Fibroblast of lung (primary cell): ENCODE results near the gene GPC3. TPM values are rescaled to one million over a fixed set of nuclear protein-coding genes. Genes with fewer than 3 reads are reported as not detected.

Source experiments
- DNase-seq, 2 donors: peaks; one replicate each; pipeline versions ENCODE4 v3.0.0 to v3.0.0-alpha.2; 2010; ENCODE audit warnings: low read depth in 2 of 2
- H2AFZ ChIP-seq: 2 replicates; pipeline ENCODE4 v1.5.1; 2012; ENCODE audit warnings: low read length, control low read depth, inconsistent platforms
- H3K27ac ChIP-seq: 2 replicates; pipeline ENCODE4 v1.5.1; 2011; ENCODE audit warnings: low read length, control low read depth; ENCODE audit not compliant: insufficient read depth
- H3K27me3 ChIP-seq: 2 replicates; pipeline ENCODE4 v1.5.1; 2011; ENCODE audit warnings: mild to moderate bottlenecking, low read length; ENCODE audit not compliant: control insufficient read depth, insufficient read depth
- H3K36me3 ChIP-seq: 2 replicates; pipeline ENCODE4 v1.5.1; 2011; ENCODE audit warnings: low read length; ENCODE audit not compliant: control insufficient read depth, insufficient read depth
- H3K4me1 ChIP-seq: 2 replicates; pipeline ENCODE4 v1.5.1; 2011; ENCODE audit warnings: low read length; ENCODE audit not compliant: control insufficient read depth, insufficient read depth; ENCODE audit errors: extremely low read depth
- H3K4me2 ChIP-seq: 2 replicates; pipeline ENCODE4 v1.5.1; 2011; ENCODE audit warnings: low read length, control low read depth; ENCODE audit not compliant: insufficient read depth; ENCODE audit errors: extremely low read depth
- H3K4me3 ChIP-seq, 4 experiments: fragments of 200-600 bp in 1 of 4; sonication (generic) in 1 of 4; replicated peaks in 1 of 4; 2 replicates each; pipeline ENCODE4 v1.5.1; 2011 to 2016; ENCODE audit warnings: low read length in 4 of 4, low read depth in 3 of 4, mild to moderate bottlenecking in 3 of 4, control low read depth in 2 of 4, inconsistent platforms in 1 of 4, mixed read lengths in 1 of 4; ENCODE audit not compliant: insufficient read depth in 1 of 4; ENCODE audit errors: control extremely low read depth in 1 of 4
- H3K79me2 ChIP-seq: 2 replicates; pipeline ENCODE4 v1.5.1; 2012; ENCODE audit warnings: mild to moderate bottlenecking, low read length, inconsistent platforms; ENCODE audit not compliant: control insufficient read depth, insufficient read depth
- H3K9ac ChIP-seq: 2 replicates; pipeline ENCODE4 v1.5.1; 2011; ENCODE audit warnings: mild to moderate bottlenecking, low read length, control low read depth; ENCODE audit not compliant: insufficient read depth
- H3K9me3 ChIP-seq: 2 replicates; pipeline ENCODE4 v1.5.1; 2012; ENCODE audit warnings: low read depth, low read length; ENCODE audit not compliant: control insufficient read depth, insufficient read depth
- H4K20me1 ChIP-seq: 2 replicates; pipeline ENCODE4 v1.5.1; 2011; ENCODE audit warnings: low read length; ENCODE audit not compliant: control insufficient read depth, insufficient read depth; ENCODE audit errors: extremely low read depth
- EZH2 ChIP-seq: IDR thresholded peaks from 2 replicates; pipeline ENCODE4 v1.5.1; 2012; ENCODE audit warnings: low read length, control low read depth, mild to moderate bottlenecking; ENCODE audit errors: missing control alignments
- polyA plus RNA-seq, 2 donors: library from polyadenylated mRNA; depleted of rRNA in 1 of 2; stranded (reverse) in 1 of 2; unstranded in 1 of 2; fragments of >200 nt; gene quantifications; 2 replicates each; pipeline ENCODE4 v1.2.1, GENCODE V29; 2011 to 2012; ENCODE audit warnings: missing spikeins in 1 of 2
- total RNA-seq: library from RNA; depleted of rRNA; stranded (reverse); fragments of >200 nt; gene quantifications from 2 replicates; pipeline ENCODE4 v1.2.1, GENCODE V29; 2014
- TF ChIP-seq, protein P1 (sequence below), 2 donors: IDR thresholded peaks in 1 of 2; conservative IDR thresholded peaks in 1 of 2; 1 replicate in 1 of 2; 2 replicates in 1 of 2; pipeline ENCODE4 v1.5.1; 2011 to 2012; ENCODE audit warnings: low read length in 2 of 2, control low read depth in 1 of 2, inconsistent platforms in 1 of 2, low read depth in 1 of 2, mild to moderate bottlenecking in 1 of 2

Gene GPC3
- total and polyA plus RNA-seq, 2 donors (not counting 1 experiment from before 2014, with no cell fraction given) = 6.4 to 7.1 TPM

DNA sequence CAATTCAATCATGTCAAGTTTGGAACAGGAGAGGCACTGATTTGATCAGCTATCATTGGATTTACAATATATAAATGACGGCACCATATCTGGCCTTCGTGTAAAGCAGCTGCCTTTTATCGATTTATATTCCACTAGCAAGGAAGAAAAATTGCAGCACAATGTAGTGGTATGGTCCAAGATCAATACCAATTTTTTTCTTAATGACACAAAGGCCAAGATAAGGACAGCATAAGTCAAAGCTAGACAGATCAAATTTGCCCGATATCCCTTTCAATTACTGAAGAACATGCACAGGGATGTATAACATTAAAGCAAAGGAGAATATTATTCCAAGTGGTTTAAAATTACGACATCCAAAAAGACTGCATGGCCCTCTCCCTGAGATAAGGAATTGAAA lies 167.4 kb downstream of the GPC3 start:
- H3K9me3 ChIP-seq = no peaks in the 10 kb centered on the region

DNA sequence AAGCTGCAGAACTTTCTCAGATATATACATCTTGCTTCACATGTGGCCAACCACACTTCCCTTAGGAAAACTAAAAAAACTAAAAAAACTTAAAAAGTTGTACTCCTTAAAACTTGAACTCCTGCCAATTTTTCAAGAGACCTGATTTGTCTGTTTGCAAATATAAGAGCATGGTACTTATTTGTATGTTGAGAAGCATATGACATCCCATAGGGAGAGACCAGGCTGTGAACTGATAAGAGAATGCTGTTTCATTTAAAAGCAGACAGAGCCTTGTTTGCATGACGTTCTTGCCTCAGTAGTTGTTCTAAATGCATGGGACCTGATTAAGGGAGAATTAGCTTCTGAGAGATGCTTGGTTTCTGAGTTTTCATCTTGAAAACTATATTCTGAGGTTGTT lies 169.9 kb downstream of the GPC3 start:
- H3K9me3 ChIP-seq = no peaks in the 10 kb centered on the region
- no peaks in the 10 kb centered on the region for H3K36me3 ChIP-seq
- peaks cover 2% of the 10 kb centered on the region for H3K4me1 ChIP-seq
- DNase-seq = no peak
- no peak overlapping the region for H3K9ac ChIP-seq
- H3K79me2 ChIP-seq = no peaks in the 10 kb centered on the region
- TF ChIP-seq, protein P1, sequence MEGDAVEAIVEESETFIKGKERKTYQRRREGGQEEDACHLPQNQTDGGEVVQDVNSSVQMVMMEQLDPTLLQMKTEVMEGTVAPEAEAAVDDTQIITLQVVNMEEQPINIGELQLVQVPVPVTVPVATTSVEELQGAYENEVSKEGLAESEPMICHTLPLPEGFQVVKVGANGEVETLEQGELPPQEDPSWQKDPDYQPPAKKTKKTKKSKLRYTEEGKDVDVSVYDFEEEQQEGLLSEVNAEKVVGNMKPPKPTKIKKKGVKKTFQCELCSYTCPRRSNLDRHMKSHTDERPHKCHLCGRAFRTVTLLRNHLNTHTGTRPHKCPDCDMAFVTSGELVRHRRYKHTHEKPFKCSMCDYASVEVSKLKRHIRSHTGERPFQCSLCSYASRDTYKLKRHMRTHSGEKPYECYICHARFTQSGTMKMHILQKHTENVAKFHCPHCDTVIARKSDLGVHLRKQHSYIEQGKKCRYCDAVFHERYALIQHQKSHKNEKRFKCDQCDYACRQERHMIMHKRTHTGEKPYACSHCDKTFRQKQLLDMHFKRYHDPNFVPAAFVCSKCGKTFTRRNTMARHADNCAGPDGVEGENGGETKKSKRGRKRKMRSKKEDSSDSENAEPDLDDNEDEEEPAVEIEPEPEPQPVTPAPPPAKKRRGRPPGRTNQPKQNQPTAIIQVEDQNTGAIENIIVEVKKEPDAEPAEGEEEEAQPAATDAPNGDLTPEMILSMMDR (conservative IDR thresholded peaks at IDR 0.05 in 1 of 2, IDR thresholded peaks at IDR 0.05 in 1 of 2; ENCODE audit: low read depth in 1 of 2, low read length in 2 of 2) = no peak
- TF ChIP-seq EZH2 = no peak
- no peaks in the 10 kb centered on the region for H4K20me1 ChIP-seq
- H3K27me3 ChIP-seq = no peaks in the 10 kb centered on the region
- H3K27ac ChIP-seq = no peak overlapping the region
- no peak overlapping the region for H3K4me2 ChIP-seq
- H2AFZ ChIP-seq = no peak overlapping the region
- no peak overlapping the region for H3K4me3 ChIP-seq

More for the DNA sequence above, 167.4 kb downstream of the GPC3 start:
- Histone ChIP-seq H3K4me1 (peaks cover 2% of the 10 kb centered on the region), H3K27ac (no peak overlapping the region), H4K20me1 (no peaks in the 10 kb centered on the region), H3K4me3 (no peak overlapping the region), H3K36me3 (no peaks in the 10 kb centered on the region), H3K9ac (no peak overlapping the region), H3K79me2 (no peaks in the 10 kb centered on the region), H3K4me2 (no peak overlapping the region), H2AFZ (no peak overlapping the region), H3K27me3 (no peaks in the 10 kb centered on the region)
- no peak for DNase-seq
- TF ChIP-seq, protein P1 (conservative IDR thresholded peaks at IDR 0.05 in 1 of 2, IDR thresholded peaks at IDR 0.05 in 1 of 2; ENCODE audit: low read depth in 1 of 2, low read length in 2 of 2) = no peak
- no peak for TF ChIP-seq EZH2

DNA sequence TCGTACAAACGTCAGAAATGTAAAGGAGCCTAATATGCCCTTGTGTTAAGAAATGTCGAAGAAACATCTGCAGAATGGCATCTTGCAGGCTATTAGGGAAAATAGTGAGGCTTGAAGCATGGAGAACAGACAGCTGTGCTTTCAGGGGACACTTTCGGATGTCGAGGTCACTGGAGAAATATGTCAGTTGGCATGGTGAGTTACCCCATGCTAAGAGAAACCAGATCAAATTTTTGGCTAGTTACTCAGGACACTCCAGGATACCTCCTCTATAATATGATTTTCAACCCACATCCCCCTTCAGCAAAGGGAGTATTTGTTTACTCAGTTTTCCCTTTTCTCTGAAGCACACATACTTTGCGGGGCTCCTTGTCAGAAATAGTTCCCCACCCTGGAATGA lies 171.4 kb downstream of the GPC3 start:
- Histone ChIP-seq H3K36me3 (no peaks in the 10 kb centered on the region), H3K79me2 (no peaks in the 10 kb centered on the region), H4K20me1 (no peaks in the 10 kb centered on the region), H3K9me3 (no peaks in the 10 kb centered on the region), H3K27me3 (no peaks in the 10 kb centered on the region), H3K4me1 (peaks cover 2% of the 10 kb centered on the region), H2AFZ (no peak overlapping the region), H3K9ac (no peak overlapping the region), H3K27ac (no peak overlapping the region), H3K4me2 (no peak overlapping the region), H3K4me3 (no peak overlapping the region)
- peak; percentile 5 to 11 for DNase-seq
- TF ChIP-seq, protein P1 (conservative IDR thresholded peaks at IDR 0.05 in 1 of 2, IDR thresholded peaks at IDR 0.05 in 1 of 2; ENCODE audit: low read depth in 1 of 2, low read length in 2 of 2) = no peak
- TF ChIP-seq EZH2 = no peak
